Measurements from ENCODE around the gene XYLT1. TPM values are rescaled to one million over a fixed set of nuclear protein-coding genes. Genes with fewer than 3 reads are reported as not detected.

Gene XYLT1
- polyA plus RNA-seq, 4 donors, result 6.9 to 8.0 (median 7.2) TPM

- no peak for DNase-seq (ENCODE audit: low read depth in 4 of 4, low spot score in 2 of 4)
Observed at GRCh38 chr16:17219991-17220390, 250.8 kb downstream of the XYLT1 start.

DNA sequence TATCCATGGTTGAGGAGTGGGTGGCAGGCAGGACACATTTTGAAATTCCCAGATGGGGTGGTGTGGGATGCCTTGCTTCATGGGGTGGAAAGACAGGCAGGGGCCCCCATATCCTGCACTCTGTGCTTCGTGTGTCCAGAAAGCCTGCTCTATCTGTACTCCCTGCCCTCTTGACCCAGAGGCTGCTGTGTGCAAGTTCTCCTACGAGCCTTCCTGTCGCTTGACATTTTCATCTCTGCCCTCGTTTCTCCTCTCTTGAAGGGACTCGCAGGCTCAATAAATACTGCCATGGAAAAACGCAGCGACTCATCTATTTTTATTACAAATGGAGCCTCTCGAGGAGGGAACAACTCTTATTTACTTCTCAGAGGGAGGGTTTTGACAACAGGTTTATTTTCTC, 254.8 kb downstream of the XYLT1 start:
- DNase-seq (ENCODE audit: low read depth in 4 of 4, low spot score in 2 of 4), result no peak

GRCh38 chr16:17215306-17215705, 255.5 kb downstream of the XYLT1 start:
- no peak for DNase-seq (ENCODE audit: low read depth in 4 of 4, low spot score in 2 of 4)

GRCh38 chr16:17213974-17214373, 256.8 kb downstream of the XYLT1 start:
- no peak for DNase-seq (ENCODE audit: low read depth in 4 of 4, low spot score in 2 of 4)

DNA sequence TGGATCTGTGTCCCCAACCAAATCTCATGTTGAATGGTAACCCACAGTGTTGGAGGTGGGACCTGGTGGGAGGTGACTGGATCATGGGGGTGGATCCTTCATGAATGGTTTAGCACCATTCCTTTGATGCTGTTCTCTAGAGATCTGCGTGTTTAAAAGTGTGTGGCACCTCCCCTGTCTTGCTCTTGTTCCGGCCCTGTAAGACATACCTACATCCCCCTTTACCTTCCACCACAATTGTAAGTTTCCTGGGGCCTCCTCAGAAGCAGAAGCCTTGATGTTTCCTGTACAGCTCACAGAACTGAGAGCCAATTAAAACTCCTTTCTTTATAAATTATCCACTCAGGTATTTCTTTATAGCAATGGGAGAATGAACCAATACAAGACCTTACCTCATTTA, 257.7 kb downstream of the XYLT1 start:
- no peak for DNase-seq (ENCODE audit: low read depth in 4 of 4, low spot score in 2 of 4)

- DNase-seq (ENCODE audit: low read depth in 4 of 4, low spot score in 2 of 4), result no peak
Observed at GRCh38 chr16:17212606-17213005, 258.2 kb downstream of the XYLT1 start.

DNA sequence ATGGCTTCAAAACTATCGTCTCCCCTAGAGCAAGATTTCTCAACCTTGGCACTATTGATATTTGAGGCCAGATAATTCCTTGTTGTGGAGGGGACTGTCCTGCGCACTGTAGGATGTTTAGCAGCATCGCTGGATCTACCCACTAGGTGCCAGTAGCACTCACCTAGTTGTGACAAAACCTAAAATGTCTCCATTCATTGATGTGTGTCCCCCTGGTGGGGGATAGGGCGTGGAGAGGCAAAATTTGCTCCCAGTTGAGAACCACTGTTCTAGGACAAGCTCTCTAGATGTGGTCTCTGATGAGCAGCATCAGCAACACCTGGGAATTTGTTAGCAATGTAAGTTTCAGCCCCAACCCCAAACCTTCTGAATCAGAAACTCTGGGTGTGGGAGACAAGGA, 259.0 kb downstream of the XYLT1 start:
- DNase-seq (ENCODE audit: low read depth in 4 of 4, low spot score in 2 of 4), result no peak

DNA sequence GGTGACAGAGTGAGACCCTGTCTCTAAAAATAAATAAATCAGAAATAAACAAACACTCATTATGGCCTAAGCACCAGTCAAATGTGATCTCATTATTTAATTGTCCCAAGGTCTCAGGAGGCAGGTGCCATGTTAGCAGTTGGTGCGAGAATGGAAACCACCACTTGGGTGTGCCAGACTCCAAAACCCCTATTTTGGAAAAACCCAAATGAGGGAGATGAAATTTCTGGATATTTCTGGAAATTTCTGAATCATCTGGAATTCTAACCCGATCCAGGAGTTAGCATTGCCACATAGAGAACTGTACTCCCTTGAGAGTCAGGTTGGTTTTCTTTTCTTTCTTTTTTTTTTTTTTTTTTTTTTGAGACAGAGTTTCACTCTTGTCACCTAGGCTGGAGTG, 264.0 kb downstream of the XYLT1 start:
- no peak for DNase-seq (ENCODE audit: low read depth in 4 of 4, low spot score in 2 of 4)

DNA sequence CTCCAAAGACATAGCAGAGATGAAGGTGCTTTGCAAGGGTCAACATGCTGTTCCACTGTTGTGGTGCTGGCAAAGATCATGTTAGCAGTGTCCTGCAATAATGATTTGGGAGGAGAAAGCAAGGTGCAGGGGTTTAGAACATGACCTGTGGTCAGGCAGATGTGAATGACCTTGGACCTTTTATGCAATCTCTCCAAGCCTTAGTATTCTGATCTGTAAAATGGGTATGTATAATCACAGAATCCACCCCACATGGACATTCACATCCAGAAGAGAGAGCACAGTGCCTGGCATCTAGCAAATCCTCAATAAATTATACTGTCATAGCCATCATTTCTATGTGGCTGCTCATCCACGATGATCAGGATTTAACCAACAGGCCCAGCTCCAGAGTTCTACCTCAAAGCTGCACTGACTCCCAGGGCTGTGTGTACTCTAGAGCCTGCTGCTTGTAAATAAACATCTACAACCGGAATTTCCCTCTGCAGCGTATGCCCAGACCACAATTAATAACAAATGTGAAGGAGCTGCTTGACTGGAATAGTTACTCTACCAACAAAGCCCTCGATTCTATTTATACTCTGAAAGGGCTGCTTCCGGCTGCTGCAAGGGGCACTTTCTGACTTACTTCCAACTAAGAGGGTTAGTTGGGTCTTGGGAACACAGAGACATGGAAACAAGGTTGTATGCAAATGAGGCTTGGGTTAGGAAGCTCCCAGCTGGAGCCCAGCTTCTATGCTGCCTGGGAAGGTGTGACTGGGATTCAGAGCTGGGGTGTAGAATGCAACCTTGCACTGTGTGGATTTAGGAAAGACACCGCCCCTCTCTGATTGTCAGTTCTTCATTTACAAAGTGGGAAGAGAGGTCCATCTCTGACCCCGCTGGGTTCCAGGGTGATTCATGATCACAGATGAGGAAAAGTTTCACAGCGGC, 265.2 kb downstream of the XYLT1 start:
- DNase-seq (ENCODE audit: low read depth in 4 of 4, low spot score in 2 of 4), result no peak

DNA sequence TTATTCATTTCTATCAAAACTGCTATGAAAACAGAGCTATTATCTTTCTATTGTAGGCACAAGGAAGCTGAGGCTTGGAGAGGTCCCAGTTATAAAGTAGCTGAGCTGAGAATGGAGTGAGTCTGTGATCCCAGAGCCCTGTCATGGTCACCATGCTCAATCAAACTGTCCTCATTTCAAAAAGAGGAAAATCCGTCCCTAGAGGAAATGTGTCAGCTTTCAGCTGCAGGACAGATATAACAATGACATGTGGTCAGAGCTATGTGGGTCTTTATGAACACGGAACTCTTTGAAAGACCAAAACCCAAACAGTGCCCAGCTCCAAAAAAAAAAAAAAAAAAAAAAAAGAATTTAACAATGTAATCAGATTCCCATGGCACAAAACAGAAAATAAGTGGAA, 266.1 kb downstream of the XYLT1 start:
- DNase-seq (ENCODE audit: low read depth in 4 of 4, low spot score in 2 of 4), result no peak

DNA sequence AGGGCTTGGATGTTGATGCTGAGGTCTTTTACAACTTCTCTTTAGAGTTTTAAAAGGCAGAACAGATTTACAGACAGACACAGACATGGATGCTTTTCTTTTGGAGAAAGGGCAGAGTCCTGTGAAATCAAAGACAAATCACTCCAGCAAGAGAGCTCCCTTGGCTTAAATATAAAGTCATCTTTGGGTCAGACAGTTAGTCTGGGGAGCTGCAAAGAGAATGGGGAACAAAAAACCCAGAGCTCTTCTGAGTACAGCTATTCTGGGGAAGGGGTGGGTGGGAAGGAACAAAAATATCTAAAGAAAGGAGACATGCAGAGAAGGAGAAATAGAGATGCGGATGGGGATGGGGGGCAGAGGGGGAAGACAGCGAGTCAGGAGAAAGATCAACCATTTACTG, 266.6 kb downstream of the XYLT1 start:
- no peak for DNase-seq (ENCODE audit: low read depth in 4 of 4, low spot score in 2 of 4)

DNA sequence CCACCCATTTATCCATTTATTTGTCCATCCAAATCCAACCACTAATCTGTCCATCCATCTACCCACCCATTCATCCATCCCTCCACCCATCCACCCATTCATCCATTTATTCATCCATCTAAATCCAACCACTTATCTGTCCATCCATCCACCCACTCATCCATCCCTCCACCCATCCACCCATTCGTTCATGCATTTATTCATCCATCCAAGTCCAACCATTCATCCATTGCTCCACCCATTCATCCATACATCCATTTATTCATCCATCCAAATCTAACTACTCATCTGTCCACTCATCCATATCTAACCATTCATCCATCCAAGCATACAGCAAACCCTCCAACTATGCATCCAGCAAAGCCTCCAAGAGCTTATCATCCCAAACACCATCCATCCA, 267.3 kb downstream of the XYLT1 start:
- DNase-seq (ENCODE audit: low read depth in 4 of 4, low spot score in 2 of 4), result no peak

DNA sequence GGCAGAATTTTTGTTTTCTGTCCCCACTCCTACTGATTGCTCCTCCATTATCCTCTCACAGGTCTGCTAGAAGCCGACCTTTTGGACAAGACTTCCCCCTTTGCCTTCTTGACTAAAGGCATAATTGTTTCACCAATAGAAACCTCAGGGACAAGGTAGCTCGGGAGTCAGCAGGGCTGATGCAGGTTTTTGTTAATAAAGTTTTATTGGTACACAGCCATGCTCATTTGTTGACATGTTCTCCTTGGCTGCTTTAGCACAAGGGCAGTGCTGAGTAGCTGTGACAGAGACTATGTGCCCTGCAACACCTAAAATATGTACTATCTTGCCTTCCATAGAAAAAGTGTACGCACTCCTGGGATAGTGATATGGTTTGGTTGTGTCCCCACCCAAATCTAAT, 271.6 kb downstream of the XYLT1 start:
- DNase-seq (ENCODE audit: low read depth in 4 of 4, low spot score in 2 of 4), result no peak

- no peak for DNase-seq (ENCODE audit: low read depth in 4 of 4, low spot score in 2 of 4)
Observed at GRCh38 chr16:17196526-17196925, 274.2 kb downstream of the XYLT1 start.

- no peak for DNase-seq (ENCODE audit: low read depth in 4 of 4, low spot score in 2 of 4)
Observed at GRCh38 chr16:17194190-17194780, 276.5 kb downstream of the XYLT1 start.

DNA sequence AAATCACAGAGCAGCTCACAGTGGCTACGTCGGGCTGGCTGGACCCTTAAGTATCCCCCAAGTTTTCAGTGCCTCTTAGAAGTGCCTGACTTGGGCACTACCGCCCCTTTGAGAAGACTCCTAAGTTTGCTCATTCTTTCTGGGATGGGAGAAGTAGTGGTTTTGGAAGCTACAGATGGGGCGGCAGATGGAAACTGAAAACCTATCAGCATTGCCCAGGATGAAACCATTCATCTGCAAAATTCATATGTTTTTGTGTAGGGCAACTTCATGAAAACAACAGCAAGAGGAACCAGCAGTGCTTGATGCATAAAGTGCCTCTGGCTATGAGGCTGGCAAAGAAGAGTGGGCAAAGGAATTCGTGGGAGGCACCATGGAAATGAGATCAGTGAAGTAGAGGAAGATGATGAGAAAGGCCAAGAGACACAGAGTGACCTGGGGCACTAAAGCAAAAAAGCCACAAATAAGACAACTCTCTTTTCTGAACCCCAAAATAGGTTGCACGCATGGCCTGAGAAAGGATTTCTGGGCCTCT, 277.1 kb downstream of the XYLT1 start:
- DNase-seq (ENCODE audit: low read depth in 4 of 4, low spot score in 2 of 4), result no peak

DNA sequence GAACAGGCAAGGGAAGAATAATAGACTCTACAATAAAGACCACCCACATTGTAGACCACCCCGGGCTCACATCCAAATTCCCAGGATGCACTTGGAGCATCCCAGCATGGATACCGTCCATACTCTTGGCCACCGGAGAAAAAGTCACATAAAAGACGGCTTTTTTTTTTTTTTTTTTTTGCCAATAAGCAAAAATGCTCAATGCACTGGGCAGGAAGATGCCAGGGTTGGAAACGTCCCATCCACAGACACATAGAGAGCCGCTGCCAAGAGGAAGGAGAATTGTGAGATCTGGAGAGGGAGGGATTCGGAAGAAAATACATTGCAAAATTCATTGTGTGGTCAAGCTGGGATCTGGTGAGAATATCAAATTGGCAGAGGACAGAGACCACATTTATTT, 286.7 kb downstream of the XYLT1 start:
- no peak for DNase-seq (ENCODE audit: low read depth in 4 of 4, low spot score in 2 of 4)

DNA sequence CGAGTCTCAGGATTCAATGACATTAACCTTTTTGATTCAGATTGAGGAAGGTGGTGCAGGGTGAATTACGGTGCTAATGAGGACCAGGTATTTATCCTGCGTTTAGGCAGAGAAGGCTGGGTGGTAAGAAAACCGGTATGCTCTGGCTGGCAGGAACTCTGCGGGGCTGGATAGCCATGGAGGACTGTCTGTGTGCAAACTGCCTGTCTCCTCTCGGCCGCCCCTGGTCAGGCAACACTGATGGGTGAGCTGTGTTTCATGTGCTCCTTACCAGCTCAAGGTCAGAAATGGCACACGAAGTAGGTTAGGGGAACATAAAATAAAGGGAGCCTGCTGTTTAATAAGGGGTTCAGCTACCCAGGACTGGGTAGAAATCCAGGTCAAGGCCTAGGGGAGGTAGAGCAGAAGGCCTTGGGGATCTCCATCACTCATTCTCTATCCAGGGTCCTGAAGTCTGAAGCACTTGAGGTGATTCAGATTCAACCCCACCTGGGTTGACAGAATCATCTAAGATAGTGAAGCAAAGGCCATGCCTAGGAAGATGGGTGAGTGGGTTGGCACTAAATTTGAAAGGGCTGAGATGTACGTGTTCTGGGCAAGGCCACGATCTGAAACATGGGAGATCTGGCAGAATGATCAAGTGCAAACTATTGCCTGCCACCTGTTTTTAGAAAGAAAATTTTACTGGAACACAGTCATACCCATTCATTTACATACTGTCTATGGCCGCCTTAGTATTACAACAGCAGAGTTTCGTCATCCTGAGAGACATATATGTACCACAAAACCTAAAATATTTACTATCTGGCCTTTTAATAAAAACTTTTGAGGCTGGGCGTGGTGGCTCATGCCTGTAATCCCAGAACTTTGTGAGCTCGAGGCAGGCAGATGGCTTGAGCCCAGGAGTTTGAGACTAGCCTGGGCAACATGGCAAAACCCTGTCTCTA, 292.5 kb downstream of the XYLT1 start:
- no peak for DNase-seq (ENCODE audit: low read depth in 4 of 4, low spot score in 2 of 4)

DNA sequence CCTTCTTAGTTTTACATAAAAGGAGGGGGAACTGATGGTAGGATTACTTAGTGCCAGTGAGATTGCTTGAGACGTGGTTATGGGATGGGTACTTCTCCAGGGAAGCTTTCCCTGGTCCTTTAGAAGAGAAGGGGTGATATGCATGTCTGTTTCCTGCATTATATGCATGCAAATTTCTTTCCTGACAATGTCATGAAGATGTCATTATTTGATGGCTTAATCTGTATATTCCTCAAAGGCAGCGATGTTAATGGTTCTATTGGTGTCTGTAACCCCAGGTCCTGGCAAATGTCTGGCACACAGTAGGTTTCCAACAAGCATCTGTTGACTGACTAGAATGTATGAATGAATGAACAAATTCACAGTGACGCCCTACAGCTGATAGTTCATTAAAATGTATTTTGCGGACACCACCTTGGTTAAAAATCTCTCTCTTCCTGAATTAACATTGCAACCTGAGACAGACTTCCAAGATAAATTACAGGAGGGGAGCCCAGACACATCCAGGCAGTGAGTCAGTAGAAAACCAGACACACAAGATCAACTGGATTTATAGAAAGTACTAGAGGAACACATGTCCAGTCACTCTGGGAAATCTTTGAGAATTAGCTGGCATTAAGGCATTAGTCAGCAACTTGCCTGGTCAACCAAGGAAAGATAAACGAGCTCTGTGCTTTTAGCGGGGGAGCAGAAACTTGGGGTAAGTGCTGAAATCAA, 293.4 kb downstream of the XYLT1 start:
- DNase-seq (ENCODE audit: low read depth in 4 of 4, low spot score in 2 of 4), result no peak

GRCh38 chr16:17176199-17176598, 294.6 kb downstream of the XYLT1 start:
- no peak for DNase-seq (ENCODE audit: low read depth in 4 of 4, low spot score in 2 of 4)
